Caco-2 (cell line): Measurements from ENCODE around the gene CELF5. TPM values are rescaled to one million over a fixed set of nuclear protein-coding genes. Genes with fewer than 3 reads are reported as not detected.

Source experiments
- BruUV-seq: library from RNA; stranded (reverse); fragments of 400-500 nt; replicated peaks from 2 replicates; lab custom pipeline; 2021; lab: Mats Ljungman, UMichigan
- CTCF ChIA-PET: fragments of 300-600 bp; sonication (Branson Sonifier 250); formaldehyde crosslinking; loops from one replicate; lab custom pipeline; 2022; ENCODE audit warnings: antibody characterized with exemption; lab: Charles Lee
- POLR2A ChIA-PET: fragments of 300-600 bp; sonication (Branson Sonifier 250); formaldehyde crosslinking; loops from one replicate; lab custom pipeline; 2022; ENCODE audit warnings: antibody characterized with exemption; lab: Charles Lee
- DNase-seq, 2 experiments: peaks; one replicate each; pipeline versions ENCODE4 v3.0.0 to v3.0.0-alpha.2; 2020 to 2022
- H3K27me3 ChIP-seq: replicated peaks from 2 replicates; pipeline ENCODE4 v1.6.0; 2011; ENCODE audit warnings: low read length; ENCODE audit not compliant: control insufficient read depth, insufficient read depth
- H3K36me3 ChIP-seq: 2 replicates; pipeline ENCODE4 v1.5.1; 2011; ENCODE audit warnings: low read length; ENCODE audit not compliant: control insufficient read depth, insufficient read depth
- H3K4me1 ChIP-seq: fragments of 250-450 bp; sonication (Bioruptor Pico); 2 replicates; pipeline ENCODE4 v1.5.1; 2020; ENCODE audit warnings: mild to moderate bottlenecking
- H3K4me3 ChIP-seq: 2 replicates; pipeline ENCODE4 v1.5.1; 2011; ENCODE audit warnings: low read depth, mild to moderate bottlenecking, control low read depth, low read length
- H3K9me3 ChIP-seq: fragments of 250-450 bp; sonication (Bioruptor Pico); 2 replicates; pipeline ENCODE4 v1.5.1; 2020; ENCODE audit warnings: mild to moderate bottlenecking, moderate library complexity
- H3K27ac Mint-ChIP-seq: one replicate; pipeline ENCODE4 v1.8.0; 2022; ENCODE audit warnings: mixed read lengths; ENCODE audit not compliant: unreplicated experiment
- H3K27me3 Mint-ChIP-seq: one replicate; pipeline ENCODE4 v1.8.0; 2022; ENCODE audit warnings: mixed read lengths; ENCODE audit not compliant: insufficient read depth, unreplicated experiment
- H3K36me3 Mint-ChIP-seq: one replicate; pipeline ENCODE4 v1.8.0; 2022; ENCODE audit warnings: mild to moderate bottlenecking, mixed read lengths; ENCODE audit not compliant: insufficient read depth, unreplicated experiment
- H3K4me1 Mint-ChIP-seq: one replicate; pipeline ENCODE4 v1.8.0; 2022; ENCODE audit warnings: low read depth, mixed read lengths; ENCODE audit not compliant: unreplicated experiment
- H3K4me3 Mint-ChIP-seq: one replicate; pipeline ENCODE4 v1.8.0; 2022; ENCODE audit warnings: mild to moderate bottlenecking, moderate library complexity, mixed read lengths; ENCODE audit not compliant: unreplicated experiment
- H3K9me3 Mint-ChIP-seq: one replicate; pipeline ENCODE4 v1.8.0; 2022; ENCODE audit warnings: mixed read lengths; ENCODE audit not compliant: unreplicated experiment
- CTCF ChIP-seq, 2 experiments: fragments of 200-600 bp in 1 of 2; IDR thresholded peaks; 1 replicate in 1 of 2; 2 replicates in 1 of 2; pipeline versions ENCODE4 v1.5.1 to v1.8.0; 2011 to 2022; ENCODE audit warnings: antibody characterized with exemption in 1 of 2, control low read depth in 1 of 2, inconsistent platforms in 1 of 2, low read depth in 1 of 2, low read length in 1 of 2, mild to moderate bottlenecking in 1 of 2, moderate library complexity in 1 of 2; ENCODE audit not compliant: insufficient read depth in 1 of 2, severe bottlenecking in 1 of 2, unreplicated experiment in 1 of 2
- intact Hi-C: fragments of 100-400 bp; cut with micrococcal nuclease; formaldehyde crosslinking; loops from one replicate; pipeline ENCODE4 v1.10.0; 2022; ENCODE audit not compliant: unreplicated experiment
- total RNA-seq: library from RNA; stranded (reverse); gene quantifications from 2 replicates; pipeline ENCODE4 v1.2.3, GENCODE V29; 2022

CELF5 gene
- total RNA-seq, 1 experiment from 2014 or later = 0.07 TPM

GRCh38 chr19:3187662-3188511 is 36.6 kb upstream of the CELF5 start:
- BruUV-seq = no TSS peak
- Histone ChIP-seq H3K4me1 (peaks cover 9% of the 10 kb centered on the region; the same call in 1 of the 2 replicates), H3K4me3 (no peak overlapping the region), H3K27me3 (no peaks in the 10 kb centered on the region), H3K9me3 (no peaks in the 10 kb centered on the region), H3K36me3 (no peaks in the 10 kb centered on the region)
- Mint-ChIP-seq H3K27ac (peak overlapping the region; percentile 70), H3K4me3 (peak overlapping the region; percentile 38), H3K36me3 (peaks cover 21% of the 10 kb centered on the region), H3K4me1 (peaks cover 14% of the 10 kb centered on the region), H3K9me3 (no peaks in the 10 kb centered on the region), H3K27me3 (no peaks in the 10 kb centered on the region)
- CTCF ChIA-PET = no interaction called here
- no peak for TF ChIP-seq CTCF (IDR thresholded peaks at IDR 0.05; ENCODE audit: insufficient read depth in 1 of 2, low read depth in 1 of 2, low read length in 1 of 2, severe bottlenecking in 1 of 2, unreplicated experiment in 1 of 2)
- intact Hi-C loops = no loop called here
- no peak for DNase-seq
- POLR2A ChIA-PET = no interaction called here

GRCh38 chr19:3188627-3189596 is 35.5 kb upstream of the CELF5 start:
- Mint-ChIP-seq H3K27ac (peak overlapping the region; percentile 70), H3K9me3 (no peaks in the 10 kb centered on the region), H3K4me1 (peaks cover 14% of the 10 kb centered on the region), H3K27me3 (no peaks in the 10 kb centered on the region), H3K36me3 (peaks cover 21% of the 10 kb centered on the region), H3K4me3 (peak overlapping the region; percentile 38)
- Histone ChIP-seq H3K9me3 (no peaks in the 10 kb centered on the region), H3K4me1 (peaks cover 9% of the 10 kb centered on the region; the same call in 1 of the 2 replicates), H3K4me3 (no peak overlapping the region; the same call in 1 of the 2 replicates), H3K27me3 (no peaks in the 10 kb centered on the region), H3K36me3 (no peaks in the 10 kb centered on the region)
- POLR2A ChIA-PET = interaction anchor here (0.6 kb wide), 1 partner anchor 318 kb away, joined by 3 read pairs; no protein-coding TSS in a partner anchor
- DNase-seq = no peak
- no peak for TF ChIP-seq CTCF (IDR thresholded peaks at IDR 0.05; ENCODE audit: insufficient read depth in 1 of 2, low read depth in 1 of 2, low read length in 1 of 2, severe bottlenecking in 1 of 2, unreplicated experiment in 1 of 2)
- no TSS peak for BruUV-seq
- intact Hi-C loops = no loop called here
- CTCF ChIA-PET = interaction anchor here (0.5 kb wide), 1 partner anchor 8 kb away, joined by 3 read pairs; no protein-coding TSS in a partner anchor
